HCT116 (cell line): ENCODE measurements around the gene GSC. TPM values are rescaled to one million over a fixed set of nuclear protein-coding genes. Genes with fewer than 3 reads are reported as not detected.

Experiments used
- ATAC-seq: fragments of 200-7000 bp; cut with Tn5 transposase; 2 replicates; pipeline ENCODE4 v1.9.1; 2020; ENCODE audit warnings: mild to moderate bottlenecking, moderate library complexity
- BruUV-seq: library from RNA; stranded (reverse); fragments of 400-500 nt; replicated peaks from 2 replicates; lab custom pipeline; 2021; lab: Mats Ljungman, UMichigan
- CTCF ChIA-PET: fragments of 300-600 bp; sonication (Branson Sonifier 250); formaldehyde crosslinking; loops from one replicate; lab custom pipeline; 2021; ENCODE audit warnings: antibody characterized with exemption; lab: Charles Lee
- POLR2A ChIA-PET: fragments of 300-600, 350-600 bp; sonication (Branson Sonifier 250); formaldehyde crosslinking; loops from one replicate; lab custom pipeline; 2021; ENCODE audit warnings: antibody characterized with exemption; lab: Charles Lee
- RAD21 ChIA-PET, 2 experiments: fragments of 300-600 bp; sonication (Branson Sonifier 250); formaldehyde crosslinking; loops; one replicate each; lab custom pipeline; 2023; ENCODE audit warnings: low total read pairs in 2 of 2; ENCODE audit not compliant: uncharacterized antibody in 2 of 2, unreplicated experiment in 2 of 2, low non-redundant PET in 1 of 2; lab: Charles Lee
- DNase-seq: peaks from one replicate; pipeline ENCODE4 v3.0.0-alpha.2; 2010; ENCODE audit warnings: low read depth, low spot score
- H2AFZ ChIP-seq: fragments of 200-600 bp; shearing (Covaris generic), sonication (generic); 2 replicates; pipeline ENCODE4 v1.6.1; 2017; ENCODE audit warnings: low read depth, mixed run types, mixed read lengths, antibody characterized with exemption, low read length; ENCODE audit not compliant: poor library complexity, severe bottlenecking
- H3K27ac ChIP-seq: 2 replicates; pipeline ENCODE4 v1.5.1; 2012; ENCODE audit warnings: low read depth, low read length
- H3K27me3 ChIP-seq: fragments of 200-600 bp; sonication (generic); 2 replicates; pipeline ENCODE4 v1.6.1; 2016; ENCODE audit warnings: mixed run types, low read length, mixed read lengths; ENCODE audit not compliant: insufficient read depth
- H3K36me3 ChIP-seq, 2 experiments: fragments of 200-500 bp in 1 of 2; fragments of 200-600 bp in 1 of 2; sonication (Bioruptor generic) in 1 of 2; sonication (generic) in 1 of 2; 2 replicates each; pipeline versions ENCODE4 v1.5.1 to v1.6.1; 2014 to 2016; ENCODE audit warnings: low read length in 2 of 2, inconsistent platforms in 1 of 2, mixed read lengths in 1 of 2, mixed run types in 1 of 2; ENCODE audit not compliant: insufficient read depth in 2 of 2, control insufficient read depth in 1 of 2
- H3K4me1 ChIP-seq, 2 experiments: fragments of 200-600 bp in 1 of 2; sonication (generic) in 1 of 2; 2 replicates each; pipeline versions ENCODE4 v1.5.1 to v1.6.1; 2012 to 2017; ENCODE audit warnings: low read length in 2 of 2, inconsistent platforms in 1 of 2, mild to moderate bottlenecking in 1 of 2, mixed read lengths in 1 of 2, mixed run types in 1 of 2, moderate library complexity in 1 of 2; ENCODE audit not compliant: insufficient read depth in 2 of 2, control insufficient read depth in 1 of 2
- H3K4me2 ChIP-seq: fragments of 200-600 bp; sonication (generic); 2 replicates; pipeline ENCODE4 v1.6.1; 2017; ENCODE audit warnings: mixed run types, low read length, mixed read lengths
- H3K4me3 ChIP-seq, 2 experiments: fragments of 200-600 bp in 1 of 2; sonication (generic) in 1 of 2; replicated peaks in 1 of 2; 2 replicates each; pipeline ENCODE4 v1.5.1; 2011 to 2016; ENCODE audit warnings: low read length in 2 of 2, control low read depth in 1 of 2, low read depth in 1 of 2, mild to moderate bottlenecking in 1 of 2, mixed read lengths in 1 of 2, mixed run types in 1 of 2
- H3K79me2 ChIP-seq: fragments of 200-600 bp; sonication (generic); 2 replicates; pipeline ENCODE4 v1.6.1; 2017; ENCODE audit warnings: mild to moderate bottlenecking, mixed run types, low read length, moderate library complexity, mixed read lengths; ENCODE audit not compliant: insufficient read depth
- H3K9ac ChIP-seq: fragments of 200-600 bp; sonication (generic); 2 replicates; pipeline ENCODE4 v1.6.1; 2016; ENCODE audit warnings: low read length, mixed read lengths
- H3K9me2 ChIP-seq: fragments of 200-600 bp; sonication (generic), shearing (Covaris generic); 2 replicates; pipeline ENCODE4 v1.6.1; 2017; ENCODE audit warnings: mixed run types, mild to moderate bottlenecking, moderate library complexity; ENCODE audit not compliant: insufficient read depth
- H3K9me3 ChIP-seq, 2 experiments: fragments of 200-500 bp in 1 of 2; fragments of 200-600 bp in 1 of 2; sonication (Bioruptor generic) in 1 of 2; sonication (generic) in 1 of 2; 2 replicates each; pipeline ENCODE4 v1.6.1; 2014 to 2017; ENCODE audit warnings: low read length in 2 of 2, mixed read lengths in 2 of 2, inconsistent platforms in 1 of 2, low read depth in 1 of 2, mild to moderate bottlenecking in 1 of 2, mixed run types in 1 of 2, moderate library complexity in 1 of 2; ENCODE audit not compliant: control insufficient read depth in 1 of 2, insufficient read depth in 1 of 2
- H4K20me1 ChIP-seq: fragments of 200-600 bp; sonication (generic), shearing (Covaris generic); 2 replicates; pipeline ENCODE4 v1.6.1; 2017; ENCODE audit warnings: mixed run types, mild to moderate bottlenecking, moderate library complexity; ENCODE audit not compliant: insufficient read depth
- ATF3 ChIP-seq: IDR thresholded peaks from 2 replicates; pipeline ENCODE4 v1.6.1; 2012
- CEBPB ChIP-seq: IDR thresholded peaks from 2 replicates; pipeline ENCODE4 v1.6.1; 2012; ENCODE audit warnings: low read depth
- EGR1 ChIP-seq: IDR thresholded peaks from 2 replicates; pipeline ENCODE4 v1.6.1; 2012; ENCODE audit warnings: low read depth
- ELF1 ChIP-seq: IDR thresholded peaks from 2 replicates; pipeline ENCODE4 v1.6.1; 2012; ENCODE audit warnings: low read depth, borderline replicate concordance
- EZH2 ChIP-seq: fragments of 200-600 bp; sonication (generic); IDR thresholded peaks from 2 replicates; pipeline ENCODE4 v1.6.1; 2017; ENCODE audit warnings: antibody characterized with exemption, mixed run types
- EZH2phosphoT487 ChIP-seq: fragments of 200-600 bp; IDR thresholded peaks from 2 replicates; pipeline ENCODE4 v1.6.1; 2018; ENCODE audit warnings: antibody characterized with exemption, borderline replicate concordance
- FOSL1 ChIP-seq: IDR thresholded peaks from 2 replicates; pipeline ENCODE4 v1.6.1; 2012; ENCODE audit warnings: low read depth
- JUND ChIP-seq: IDR thresholded peaks from 2 replicates; pipeline ENCODE4 v1.6.1; 2012
- MAX ChIP-seq: IDR thresholded peaks from 2 replicates; pipeline ENCODE4 v1.6.1; 2012
- POLR2A ChIP-seq: IDR thresholded peaks from 2 replicates; pipeline ENCODE4 v1.7.0; 2011; ENCODE audit warnings: borderline replicate concordance; ENCODE audit not compliant: insufficient read depth, insufficient read length; ENCODE audit errors: extremely low read depth
- POLR2AphosphoS5 ChIP-seq: IDR thresholded peaks from 2 replicates; pipeline ENCODE4 v1.6.1; 2011; ENCODE audit warnings: mild to moderate bottlenecking, low read depth, low read length, moderate library complexity
- RAD21 ChIP-seq: IDR thresholded peaks from 2 replicates; pipeline ENCODE4 v1.6.1; 2012; ENCODE audit warnings: low read depth, mild to moderate bottlenecking
- REST ChIP-seq: IDR thresholded peaks from 2 replicates; pipeline ENCODE4 v1.6.1; 2012; ENCODE audit warnings: low read depth
- SIN3A ChIP-seq: IDR thresholded peaks from 2 replicates; pipeline ENCODE4 v1.6.1; 2012; ENCODE audit warnings: low read depth
- SP1 ChIP-seq: IDR thresholded peaks from 2 replicates; pipeline ENCODE4 v1.6.1; 2012; ENCODE audit warnings: low read depth
- SRF ChIP-seq: IDR thresholded peaks from 2 replicates; pipeline ENCODE4 v1.6.1; 2012; ENCODE audit warnings: low read depth
- ZBTB33 ChIP-seq: IDR thresholded peaks from 2 replicates; pipeline ENCODE4 v1.6.1; 2011; ENCODE audit warnings: mild to moderate bottlenecking, low read length, moderate library complexity; ENCODE audit not compliant: insufficient replicate concordance; ENCODE audit errors: extremely low read depth
- ZFX ChIP-seq: fragments of 450-650 bp; IDR thresholded peaks from 2 replicates; pipeline ENCODE4 v1.6.1; 2017
- ZNF274 ChIP-seq: fragments of 200-500 bp; sonication (Bioruptor generic); IDR thresholded peaks from 2 replicates; pipeline ENCODE4 v1.6.1; 2014; ENCODE audit warnings: mild to moderate bottlenecking, low read depth, low read length, inconsistent platforms
- intact Hi-C: fragments of 100-400 bp; cut with micrococcal nuclease; formaldehyde crosslinking; loops from 2 replicates; pipeline ENCODE4 v1.10.0; 2022
- total RNA-seq: library from RNA; stranded (reverse); gene quantifications from one replicate; pipeline ENCODE4 v1.2.1, GENCODE V29; 2021; ENCODE audit not compliant: unreplicated experiment

The GSC gene
- total RNA-seq, 1 experiment from 2014 or later, result not detected

- Histone ChIP-seq H3K9me2 (no peaks in the 10 kb centered on the region), H3K4me2 (no peak overlapping the region), H3K4me3 (no peak overlapping the region), H3K9me3 (no peaks in the 10 kb centered on the region), H3K4me1 (peaks cover 0 to 3% of the 10 kb centered on the region in 2 experiments; a peak in 1 of 4 replicates), H4K20me1 (no peaks in the 10 kb centered on the region), H3K27ac (no peak overlapping the region), H3K79me2 (no peaks in the 10 kb centered on the region), H2AFZ (no peak overlapping the region), H3K9ac (no peak overlapping the region), H3K36me3 (no peaks in the 10 kb centered on the region), H3K27me3 (no peaks in the 10 kb centered on the region)
- POLR2A ChIA-PET, result no interaction called here
- CTCF ChIA-PET, result no interaction called here
- DNase-seq (no peak), ATAC-seq (no peak)
- no TSS peak for BruUV-seq
- TF ChIP-seq ZFX (no peak), JUND (no peak), ZBTB33 (no peak), EZH2 (no peak), EZH2phosphoT487 (no peak), ELF1 (no peak), POLR2A (no peak), CEBPB (no peak), EGR1 (no peak), SIN3A (no peak), SP1 (no peak), RAD21 (no peak), MAX (no peak), SRF (no peak), REST (no peak), FOSL1 (no peak), ZNF274 (no peak), ATF3 (no peak), POLR2AphosphoS5 (no peak)
- RAD21 ChIA-PET, result interaction anchor here in 1 of 2 experiments (1.2 kb wide), 1 partner anchor 22 kb away, joined by 3 read pairs; no protein-coding TSS in a partner anchor
- intact Hi-C loops, result no loop called here
Observed at GRCh38 chr14:94795372-94795771, 25.5 kb upstream of the GSC start.
